ENCODE measurements around the gene CPED1. TPM values are rescaled to one million over a fixed set of nuclear protein-coding genes. Genes with fewer than 3 reads are reported as not detected.

The CPED1 gene
- total RNA-seq, 1 experiment from 2014 or later: 0.39 TPM

DNA sequence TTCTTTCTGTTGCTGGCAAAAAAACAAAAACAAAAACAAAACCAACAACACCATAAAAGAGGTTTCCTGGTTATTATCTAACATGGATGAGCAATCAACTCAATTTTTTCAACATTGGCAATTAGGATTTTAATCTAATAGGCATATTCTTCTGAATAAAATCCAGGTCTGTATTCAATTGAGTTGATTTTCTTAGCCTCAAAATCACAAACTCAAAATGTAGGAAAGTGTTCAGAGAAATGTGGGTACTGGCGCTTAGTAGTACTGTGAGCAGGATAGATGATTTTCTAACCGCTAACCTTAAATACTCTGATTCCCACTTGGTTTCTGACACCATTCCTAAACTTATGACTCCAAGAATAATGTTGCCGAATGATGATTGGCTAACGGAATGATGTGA lies 345.9 kb downstream of the CPED1 start:
- H3K27me3 ChIP-seq (ENCODE audit: control insufficient read depth, insufficient read depth, low read length): peaks cover 60% of the 10 kb centered on the region
- in situ Hi-C loops (cut with HindIII; ENCODE audit: low pct_unique_long_range_greater_than_20kb, low sequenced_read_pairs): no loop called here

DNA sequence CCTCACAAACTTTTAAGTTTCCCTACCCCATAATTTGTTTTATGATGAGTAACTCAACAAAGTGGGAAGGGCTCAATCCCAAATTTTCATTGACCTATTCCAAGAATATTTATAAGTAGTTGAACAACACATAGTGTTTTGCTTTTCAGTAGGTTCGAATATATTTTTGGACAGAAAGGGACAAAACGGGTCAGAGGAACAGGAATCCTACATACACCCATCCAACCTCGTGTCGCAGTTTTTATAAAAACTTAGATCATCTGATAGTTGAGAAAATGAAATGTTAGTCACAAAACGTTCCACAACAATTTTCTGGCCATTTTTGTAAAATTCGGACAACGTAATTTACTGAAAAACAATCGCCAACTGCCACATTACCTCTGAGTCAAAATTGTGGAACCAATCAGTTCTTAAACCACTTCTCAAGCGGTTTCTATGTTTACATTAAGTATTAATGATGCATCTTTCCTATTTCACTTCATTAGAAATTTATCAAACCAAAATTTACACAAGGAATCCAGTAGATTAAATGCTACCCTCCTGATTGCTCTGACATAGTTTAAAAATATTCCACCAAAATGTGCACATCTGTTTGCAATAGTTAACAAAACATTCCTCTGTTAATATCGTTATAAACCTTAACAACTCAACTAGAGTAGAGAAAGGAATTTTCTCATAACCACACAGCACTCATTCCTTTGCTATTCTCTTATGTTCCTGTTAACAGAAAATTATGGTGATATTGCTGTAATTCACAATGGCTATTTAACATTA lies 346.6 kb downstream of the CPED1 start:
- H3K9me3 ChIP-seq (ENCODE audit: control insufficient read depth, insufficient read depth, low read depth, low read length): no peaks in the 10 kb centered on the region
- DNase-seq (ENCODE audit: low read depth, low spot score) (no peak), ATAC-seq (no peak)
- H3K36me3 ChIP-seq (ENCODE audit: control insufficient read depth, insufficient read depth, low read length): peaks cover 2% of the 10 kb centered on the region; the same call in 1 of the 2 replicates
- no peak overlapping the region for H3K4me3 ChIP-seq (ENCODE audit: low read depth in 2 of 2, low read length in 2 of 2)
- ChIA-PET POLR2A (no interaction called here), CTCF (no interaction called here)
- no peaks in the 10 kb centered on the region for H3K4me1 ChIP-seq (ENCODE audit: control insufficient read depth, insufficient read depth, low read length)
- intact Hi-C loops (cut with micrococcal nuclease; ENCODE audit: unreplicated experiment) (loop anchor here (5.0 kb wide), 1 partner anchor 208 kb away; no protein-coding TSS in a partner anchor), in situ Hi-C loops (cut with HindIII; ENCODE audit: low pct_unique_long_range_greater_than_20kb, low sequenced_read_pairs) (no loop called here)
- no peak for TF ChIP-seq POLR2AphosphoS5 (IDR thresholded peaks at IDR 0.05; ENCODE audit: low read depth, low read length)
- BruUV-seq (replicated peaks): no TSS peak
- H3K27me3 ChIP-seq (ENCODE audit: control insufficient read depth, insufficient read depth, low read length): peaks cover 56% of the 10 kb centered on the region
- H3K27ac ChIP-seq (ENCODE audit: low read length): no peak overlapping the region

More for the DNA sequence above, 345.9 kb downstream of the CPED1 start:
- TF ChIP-seq SIN3A (IDR thresholded peaks at IDR 0.05; ENCODE audit: borderline replicate concordance, insufficient read depth, low read depth, low read length): no peak
- TF ChIP-seq, protein P1, sequence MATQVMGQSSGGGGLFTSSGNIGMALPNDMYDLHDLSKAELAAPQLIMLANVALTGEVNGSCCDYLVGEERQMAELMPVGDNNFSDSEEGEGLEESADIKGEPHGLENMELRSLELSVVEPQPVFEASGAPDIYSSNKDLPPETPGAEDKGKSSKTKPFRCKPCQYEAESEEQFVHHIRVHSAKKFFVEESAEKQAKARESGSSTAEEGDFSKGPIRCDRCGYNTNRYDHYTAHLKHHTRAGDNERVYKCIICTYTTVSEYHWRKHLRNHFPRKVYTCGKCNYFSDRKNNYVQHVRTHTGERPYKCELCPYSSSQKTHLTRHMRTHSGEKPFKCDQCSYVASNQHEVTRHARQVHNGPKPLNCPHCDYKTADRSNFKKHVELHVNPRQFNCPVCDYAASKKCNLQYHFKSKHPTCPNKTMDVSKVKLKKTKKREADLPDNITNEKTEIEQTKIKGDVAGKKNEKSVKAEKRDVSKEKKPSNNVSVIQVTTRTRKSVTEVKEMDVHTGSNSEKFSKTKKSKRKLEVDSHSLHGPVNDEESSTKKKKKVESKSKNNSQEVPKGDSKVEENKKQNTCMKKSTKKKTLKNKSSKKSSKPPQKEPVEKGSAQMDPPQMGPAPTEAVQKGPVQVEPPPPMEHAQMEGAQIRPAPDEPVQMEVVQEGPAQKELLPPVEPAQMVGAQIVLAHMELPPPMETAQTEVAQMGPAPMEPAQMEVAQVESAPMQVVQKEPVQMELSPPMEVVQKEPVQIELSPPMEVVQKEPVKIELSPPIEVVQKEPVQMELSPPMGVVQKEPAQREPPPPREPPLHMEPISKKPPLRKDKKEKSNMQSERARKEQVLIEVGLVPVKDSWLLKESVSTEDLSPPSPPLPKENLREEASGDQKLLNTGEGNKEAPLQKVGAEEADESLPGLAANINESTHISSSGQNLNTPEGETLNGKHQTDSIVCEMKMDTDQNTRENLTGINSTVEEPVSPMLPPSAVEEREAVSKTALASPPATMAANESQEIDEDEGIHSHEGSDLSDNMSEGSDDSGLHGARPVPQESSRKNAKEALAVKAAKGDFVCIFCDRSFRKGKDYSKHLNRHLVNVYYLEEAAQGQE (IDR thresholded peaks at IDR 0.05; ENCODE audit: insufficient read depth in 1 of 2, low read depth in 2 of 2, low read length in 1 of 2): no peak
- no peak for TF ChIP-seq POLR2AphosphoS5 (IDR thresholded peaks at IDR 0.05; ENCODE audit: low read depth, low read length)
- TF ChIP-seq, protein P2, sequence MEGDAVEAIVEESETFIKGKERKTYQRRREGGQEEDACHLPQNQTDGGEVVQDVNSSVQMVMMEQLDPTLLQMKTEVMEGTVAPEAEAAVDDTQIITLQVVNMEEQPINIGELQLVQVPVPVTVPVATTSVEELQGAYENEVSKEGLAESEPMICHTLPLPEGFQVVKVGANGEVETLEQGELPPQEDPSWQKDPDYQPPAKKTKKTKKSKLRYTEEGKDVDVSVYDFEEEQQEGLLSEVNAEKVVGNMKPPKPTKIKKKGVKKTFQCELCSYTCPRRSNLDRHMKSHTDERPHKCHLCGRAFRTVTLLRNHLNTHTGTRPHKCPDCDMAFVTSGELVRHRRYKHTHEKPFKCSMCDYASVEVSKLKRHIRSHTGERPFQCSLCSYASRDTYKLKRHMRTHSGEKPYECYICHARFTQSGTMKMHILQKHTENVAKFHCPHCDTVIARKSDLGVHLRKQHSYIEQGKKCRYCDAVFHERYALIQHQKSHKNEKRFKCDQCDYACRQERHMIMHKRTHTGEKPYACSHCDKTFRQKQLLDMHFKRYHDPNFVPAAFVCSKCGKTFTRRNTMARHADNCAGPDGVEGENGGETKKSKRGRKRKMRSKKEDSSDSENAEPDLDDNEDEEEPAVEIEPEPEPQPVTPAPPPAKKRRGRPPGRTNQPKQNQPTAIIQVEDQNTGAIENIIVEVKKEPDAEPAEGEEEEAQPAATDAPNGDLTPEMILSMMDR (IDR thresholded peaks at IDR 0.05): no peak
- TF ChIP-seq TCF7L2 (IDR thresholded peaks at IDR 0.05; ENCODE audit: low read depth, low read length): no peak
- intact Hi-C loops (cut with micrococcal nuclease; ENCODE audit: unreplicated experiment): no loop called here
- ATAC-seq (no peak), DNase-seq (ENCODE audit: low read depth, low spot score) (no peak)
- ChIA-PET CTCF (no interaction called here), POLR2A (no interaction called here)
- no TSS peak for BruUV-seq (replicated peaks)
- no peak overlapping the region for H3K27ac ChIP-seq (ENCODE audit: low read length)
- no peaks in the 10 kb centered on the region for H3K4me1 ChIP-seq (ENCODE audit: control insufficient read depth, insufficient read depth, low read length)
- peaks cover 5% of the 10 kb centered on the region; the same call in 1 of the 2 replicates for H3K36me3 ChIP-seq (ENCODE audit: control insufficient read depth, insufficient read depth, low read length)
- no peaks in the 10 kb centered on the region for H3K9me3 ChIP-seq (ENCODE audit: control insufficient read depth, insufficient read depth, low read depth, low read length)
- H3K4me3 ChIP-seq (ENCODE audit: low read depth in 2 of 2, low read length in 2 of 2): no peak overlapping the region

DNA sequence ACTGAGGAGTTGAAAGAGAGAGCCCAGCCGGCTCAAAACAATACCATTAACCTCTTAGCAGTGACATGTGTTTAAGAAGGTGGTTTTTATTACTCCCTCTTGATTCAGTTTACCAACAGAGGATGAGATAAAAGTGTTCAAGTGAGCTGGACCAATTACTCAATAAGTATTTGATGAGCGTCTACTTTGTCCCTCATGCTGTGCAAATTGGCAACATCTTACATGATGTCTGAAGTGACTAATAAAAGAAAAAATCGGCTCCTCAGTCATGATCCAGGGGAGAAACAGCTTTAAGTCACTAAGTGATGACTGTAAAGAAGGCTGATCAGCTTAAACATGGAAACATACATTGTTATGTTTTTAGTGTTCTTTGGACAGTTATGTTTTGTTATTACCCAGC lies 348.1 kb downstream of the CPED1 start:
- H3K9me3 ChIP-seq (ENCODE audit: control insufficient read depth, insufficient read depth, low read depth, low read length): no peaks in the 10 kb centered on the region
- intact Hi-C loops (cut with micrococcal nuclease; ENCODE audit: unreplicated experiment): loop anchor here (5.0 kb wide), 1 partner anchor 209 kb away; no protein-coding TSS in a partner anchor
- ChIA-PET CTCF (interaction anchor here (0.6 kb wide), 1 partner anchor 255 kb away, joined by 3 read pairs; no protein-coding TSS in a partner anchor), POLR2A (no interaction called here)
- H3K4me3 ChIP-seq (ENCODE audit: low read depth in 2 of 2, low read length in 2 of 2): no peak overlapping the region
- in situ Hi-C loops (cut with HindIII; ENCODE audit: low pct_unique_long_range_greater_than_20kb, low sequenced_read_pairs): no loop called here
- DNase-seq (ENCODE audit: low read depth, low spot score) (no peak), ATAC-seq (no peak)
- no TSS peak for BruUV-seq (replicated peaks)
- peaks cover 40% of the 10 kb centered on the region for H3K27me3 ChIP-seq (ENCODE audit: control insufficient read depth, insufficient read depth, low read length)
- no peak overlapping the region for H3K27ac ChIP-seq (ENCODE audit: low read length)
- no peaks in the 10 kb centered on the region for H3K36me3 ChIP-seq (ENCODE audit: control insufficient read depth, insufficient read depth, low read length)
- H3K4me1 ChIP-seq (ENCODE audit: control insufficient read depth, insufficient read depth, low read length): no peaks in the 10 kb centered on the region
- TF ChIP-seq, protein P2 (IDR thresholded peaks at IDR 0.05): no peak
- TF ChIP-seq SIN3A (IDR thresholded peaks at IDR 0.05; ENCODE audit: borderline replicate concordance, insufficient read depth, low read depth, low read length) (no peak), TCF7L2 (IDR thresholded peaks at IDR 0.05; ENCODE audit: low read depth, low read length) (no peak), POLR2AphosphoS5 (IDR thresholded peaks at IDR 0.05; ENCODE audit: low read depth, low read length) (no peak)
- TF ChIP-seq, protein P1 (IDR thresholded peaks at IDR 0.05; ENCODE audit: insufficient read depth in 1 of 2, low read depth in 2 of 2, low read length in 1 of 2): no peak
